NK-92 treated with Interleukin-12 subunit alpha and Interleukin-12 subunit beta, amount 100 ng/mL, for 24 hours (cell line): Measurements from ENCODE around the gene NDUFV1.
A peak's percentile ranks its signal among the peaks of the same experiment; 100 is the strongest.
"Not testable (repeated sequence)": the region's sequence is repeated elsewhere in the genome, so short reads cannot be mapped to it uniquely, and the experiment has no call there.

Source experiments
- DNase-seq: peaks from one replicate; lab custom pipeline; 2025; lab: John Stamatoyannopoulos, UW

Gene NDUFV1

DNA sequence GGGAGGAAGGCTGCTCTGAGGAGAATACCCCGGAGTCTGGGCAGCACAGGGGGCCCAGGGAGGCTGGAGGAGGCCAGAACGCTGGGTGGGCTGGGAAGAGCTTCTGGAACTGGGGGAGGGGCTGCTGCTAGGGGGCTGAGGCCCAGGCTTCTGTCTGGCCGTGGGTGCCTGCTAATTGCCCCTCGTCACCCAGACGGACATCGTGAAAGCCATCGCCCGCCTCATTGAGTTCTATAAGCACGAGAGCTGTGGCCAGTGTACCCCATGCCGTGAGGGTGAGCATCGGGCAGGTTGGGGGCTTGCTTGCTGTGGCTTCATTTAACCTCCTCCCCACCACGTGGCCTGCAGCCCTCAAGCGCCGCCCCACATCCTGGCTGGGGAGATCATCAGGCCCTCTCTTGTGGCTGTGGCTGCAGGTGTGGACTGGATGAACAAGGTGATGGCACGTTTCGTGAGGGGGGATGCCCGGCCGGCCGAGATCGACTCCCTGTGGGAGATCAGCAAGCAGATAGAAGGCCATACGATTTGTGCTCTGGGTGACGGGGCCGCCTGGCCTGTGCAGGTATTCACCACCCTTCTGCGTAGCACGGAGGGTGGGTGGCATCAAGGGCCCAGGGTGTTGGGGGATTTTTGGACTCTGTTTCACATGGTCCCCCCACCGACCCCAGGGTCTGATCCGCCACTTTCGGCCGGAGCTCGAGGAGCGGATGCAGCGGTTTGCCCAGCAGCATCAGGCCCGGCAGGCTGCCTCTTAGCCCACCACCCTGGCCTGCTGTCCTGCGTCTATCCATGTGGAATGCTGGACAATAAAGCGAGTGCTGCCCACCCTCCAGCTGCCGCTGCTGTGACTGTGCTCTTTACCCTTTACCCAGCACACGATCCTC, 5.2 kb downstream of the NDUFV1 start:
- DNase-seq = no peak

- no peak for DNase-seq
Measured at GRCh38 chr11:67612751-67613150, 6.0 kb downstream of the NDUFV1 start.

DNA sequence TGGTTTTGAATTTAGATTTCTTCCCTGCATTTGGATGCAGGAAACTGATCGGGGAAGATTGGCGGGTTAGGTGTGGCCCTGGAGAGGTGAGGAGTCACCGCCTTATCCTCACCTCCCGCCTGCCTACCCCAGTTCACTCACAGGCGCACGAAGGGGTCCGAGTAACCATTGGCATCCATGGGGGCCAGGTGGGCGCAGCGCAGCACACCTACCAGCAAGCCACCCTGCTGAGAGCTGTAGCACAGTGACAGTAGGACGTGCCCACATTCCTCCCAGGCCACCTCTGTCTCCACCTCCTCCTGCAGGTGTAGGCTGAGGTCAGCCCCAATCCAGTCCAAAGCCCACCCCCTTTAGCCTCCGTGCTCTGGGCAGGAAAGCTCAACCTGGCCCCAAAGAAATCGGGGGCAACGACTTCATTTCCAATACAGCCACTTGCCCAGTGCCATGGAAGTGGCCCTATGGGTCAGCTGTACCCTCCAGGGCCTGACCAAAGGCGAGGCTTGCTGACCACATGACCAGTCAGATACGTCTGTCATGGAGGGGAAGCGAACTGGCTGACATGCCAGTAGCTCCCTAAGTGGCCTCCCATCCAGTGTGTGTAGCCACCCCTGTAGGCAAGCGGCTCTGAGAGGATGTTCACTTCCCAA, 6.7 kb downstream of the NDUFV1 start:
- no peak for DNase-seq

- DNase-seq = peak; percentile 66
Measured at GRCh38 chr11:67613960-67614715, 7.4 kb downstream of the NDUFV1 start.

DNA sequence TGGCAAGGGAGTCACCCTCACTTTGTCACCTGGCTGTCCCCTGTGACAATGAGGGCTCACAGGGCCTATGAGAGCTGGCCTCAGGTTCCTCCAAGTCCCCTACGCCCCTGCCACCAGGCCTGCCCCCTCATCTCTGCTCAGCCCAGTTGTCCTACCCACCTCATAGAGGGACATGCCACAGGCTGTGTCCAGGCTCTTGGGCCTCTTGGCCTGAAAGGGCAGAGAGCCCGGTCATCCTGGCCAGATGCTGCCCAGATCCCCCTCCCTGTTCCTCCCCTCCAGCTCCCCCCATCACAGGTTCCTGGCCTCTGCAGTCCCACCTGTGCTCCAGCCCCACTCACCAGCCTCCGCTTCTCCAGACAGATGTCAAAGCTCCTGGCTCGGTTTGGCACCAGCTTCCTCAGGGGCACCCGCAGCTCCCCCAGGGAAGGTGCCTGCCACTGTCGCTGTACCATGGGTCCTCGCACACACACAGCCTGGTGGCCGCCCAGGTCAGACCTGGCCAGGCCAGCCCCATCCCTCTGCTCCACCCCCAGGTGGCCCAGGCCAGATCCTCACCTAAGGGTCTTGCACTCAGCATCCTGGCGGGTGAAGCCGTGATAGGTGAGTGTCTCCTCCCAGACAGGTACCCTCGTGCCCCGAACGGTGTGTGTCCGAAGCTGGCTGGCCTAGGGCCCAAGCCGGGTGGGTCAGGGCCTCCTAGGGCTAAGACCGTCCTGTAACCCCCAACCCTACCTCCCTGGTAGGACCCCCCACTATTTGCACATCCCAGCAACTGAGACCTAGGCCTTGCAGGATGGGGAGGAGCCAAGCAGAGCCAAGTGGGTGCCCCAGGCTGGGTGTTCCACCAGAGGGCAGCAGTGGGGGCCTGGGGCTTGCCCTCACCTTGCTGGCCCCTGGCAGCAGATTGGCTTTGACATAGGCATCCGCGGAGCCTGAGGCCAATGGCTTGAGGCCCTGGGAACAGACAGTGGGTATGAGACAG, 8.3 kb downstream of the NDUFV1 start:
- no peak for DNase-seq

- no peak for DNase-seq
Measured at GRCh38 chr11:67615728-67616430, 9.1 kb downstream of the NDUFV1 start.

DNA sequence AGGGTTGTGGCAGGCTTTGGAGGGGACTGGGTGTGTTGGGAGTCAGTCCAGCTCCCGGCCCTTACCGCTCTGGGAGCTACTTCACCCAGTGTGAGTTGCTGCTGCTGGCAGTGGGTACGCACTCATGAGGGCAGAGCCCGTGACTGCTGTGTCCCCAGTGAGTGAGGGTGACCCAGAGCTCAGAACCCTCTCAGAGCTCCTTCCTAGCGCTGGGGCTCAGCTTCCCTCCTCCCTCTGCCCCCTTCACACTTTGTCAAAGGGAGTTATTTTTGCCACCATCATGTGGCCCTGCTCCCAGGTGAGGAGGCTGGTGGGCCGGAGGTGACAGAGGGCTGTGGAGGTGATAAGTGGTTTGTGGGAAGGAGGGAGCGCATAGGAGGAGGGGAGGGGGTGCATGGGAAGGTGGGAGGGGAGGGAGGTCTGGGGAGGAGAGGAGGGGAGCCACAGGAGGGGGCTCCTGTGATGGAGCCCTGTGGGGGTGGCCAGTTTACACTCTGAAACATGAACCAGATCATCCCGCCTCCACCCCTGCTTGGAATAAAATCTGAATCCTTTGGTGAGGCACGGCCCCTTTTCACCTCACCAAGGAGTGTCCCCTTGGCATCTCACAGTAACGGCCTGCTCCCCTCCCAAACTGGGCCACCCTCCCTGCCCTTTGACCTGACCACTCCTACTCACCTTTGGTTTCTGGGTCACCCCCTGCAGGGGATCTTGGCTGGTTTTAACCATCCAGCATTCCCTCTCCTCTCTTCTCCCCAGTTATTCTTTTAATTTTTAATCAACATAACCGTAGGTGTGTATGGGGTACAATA, 9.9 kb downstream of the NDUFV1 start:
- DNase-seq = no peak

DNA sequence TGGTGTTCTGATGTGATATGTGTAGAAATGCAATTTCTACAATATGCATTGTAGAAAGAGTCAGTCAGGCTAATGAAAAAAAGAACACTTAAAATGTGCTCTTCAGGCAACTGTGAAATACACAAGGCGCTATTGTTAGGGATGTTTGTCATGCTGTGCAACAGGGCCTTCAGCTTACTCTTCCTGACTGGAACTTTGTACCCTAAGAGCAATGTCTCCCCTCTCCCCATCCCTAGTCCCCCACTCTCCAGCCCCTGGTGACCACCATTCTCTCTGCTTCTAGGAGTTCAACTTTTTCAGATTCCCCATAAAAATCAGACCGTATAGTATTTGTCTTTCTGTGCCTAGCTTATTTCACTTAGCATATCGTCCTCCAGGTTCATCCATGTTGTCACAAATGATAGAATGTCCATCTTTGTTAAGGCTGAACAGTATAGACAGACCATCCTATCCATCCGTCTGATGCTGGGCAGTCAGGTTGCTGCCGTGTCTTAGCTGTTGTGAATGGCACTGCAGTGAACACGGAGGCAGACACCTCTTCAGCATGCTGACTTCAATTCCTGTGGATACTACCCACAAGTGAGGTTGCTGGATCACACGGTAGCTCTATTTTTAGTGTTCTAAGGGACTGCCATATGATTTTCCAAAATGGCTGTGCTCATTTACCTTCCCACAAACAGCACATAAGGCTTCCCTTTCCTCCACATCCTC, 10.7 kb downstream of the NDUFV1 start:
- DNase-seq = no peak

DNA sequence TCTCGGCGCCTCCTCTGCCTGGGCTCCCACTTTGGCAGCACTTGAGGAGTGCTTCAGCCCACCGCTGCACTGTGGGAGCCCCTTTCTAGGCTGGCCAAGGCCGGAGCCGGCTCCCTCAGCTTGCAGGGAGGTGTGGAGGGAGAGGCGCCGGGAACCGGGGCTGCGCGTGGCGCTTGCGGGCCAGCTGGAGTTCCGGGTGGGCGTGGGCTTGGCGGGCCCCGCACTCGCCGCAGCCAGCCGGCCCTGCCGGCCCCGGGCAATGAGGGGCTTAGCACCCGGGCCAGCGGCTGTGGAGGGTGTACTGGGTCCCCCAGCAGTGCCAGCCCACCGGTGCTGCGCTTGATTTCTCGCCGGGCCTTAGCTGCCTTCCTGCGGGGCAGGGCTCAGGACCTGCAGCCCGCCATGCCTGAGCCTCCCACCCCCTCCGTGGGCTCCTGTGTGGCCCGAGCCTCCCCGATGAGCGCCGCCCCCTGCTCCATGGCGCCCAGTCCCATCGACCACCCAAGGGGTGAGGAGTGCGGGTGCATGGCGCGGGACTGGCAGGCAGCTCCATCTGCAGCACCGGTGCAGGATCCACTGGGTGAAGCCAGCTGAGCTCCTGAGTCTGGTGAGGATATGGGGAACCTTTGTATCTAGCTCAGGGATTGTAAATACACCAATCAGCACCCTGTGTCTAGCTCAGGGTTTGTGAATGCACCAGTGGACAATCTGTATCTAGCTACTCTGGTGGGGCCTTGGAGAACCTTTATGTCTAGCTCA, 12.3 kb downstream of the NDUFV1 start:
- DNase-seq = not testable (repeated sequence)

- not testable (repeated sequence) for DNase-seq
Measured at GRCh38 chr11:67619683-67620618, 13.2 kb downstream of the NDUFV1 start.

GRCh38 chr11:67620621-67621020, 13.9 kb downstream of the NDUFV1 start:
- not testable (repeated sequence) for DNase-seq

DNA sequence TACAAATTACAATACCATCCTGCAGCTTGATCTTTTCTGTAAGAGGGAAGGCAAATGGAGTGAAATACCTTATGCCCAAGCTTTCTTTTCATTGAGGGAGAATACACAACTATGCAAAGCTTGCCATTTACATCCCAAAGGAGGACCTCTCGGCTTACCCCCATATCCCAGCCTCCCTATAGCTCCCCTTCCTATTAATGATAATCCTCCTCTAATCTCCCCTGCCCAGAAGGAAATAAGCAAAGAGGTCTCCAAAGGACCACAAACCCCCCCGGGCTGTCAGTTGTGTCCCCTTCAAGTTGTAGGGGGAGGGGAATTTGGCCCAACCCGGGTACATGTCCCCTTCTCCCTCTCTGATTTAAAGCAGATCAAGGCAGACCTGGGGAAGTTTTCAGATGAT, 15.2 kb downstream of the NDUFV1 start:
- not testable (repeated sequence) for DNase-seq

DNA sequence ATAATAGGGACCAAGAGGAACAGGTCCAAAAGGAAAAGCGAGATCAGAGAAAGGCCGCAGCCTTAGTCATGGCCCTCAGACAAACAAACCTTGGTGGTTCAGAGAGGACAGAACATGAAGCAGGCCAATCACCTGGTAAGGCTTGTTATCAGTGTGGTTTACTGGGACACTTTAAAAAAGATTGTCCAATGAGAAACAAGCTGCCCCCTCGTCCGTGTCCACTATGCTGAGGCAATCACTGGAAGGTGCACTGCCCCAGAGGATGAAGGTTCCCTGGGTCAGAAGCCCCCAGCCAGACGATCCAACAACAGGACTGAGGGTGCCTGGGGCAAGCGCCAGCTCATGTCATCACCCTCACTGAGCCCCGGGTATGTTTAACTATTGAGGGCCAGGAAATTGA, 16.2 kb downstream of the NDUFV1 start:
- not testable (repeated sequence) for DNase-seq

- DNase-seq = not testable (repeated sequence)
Measured at GRCh38 chr11:67623795-67624194, 17.1 kb downstream of the NDUFV1 start.

- not testable (repeated sequence) for DNase-seq
Measured at GRCh38 chr11:67626131-67626833, 19.5 kb downstream of the NDUFV1 start.

DNA sequence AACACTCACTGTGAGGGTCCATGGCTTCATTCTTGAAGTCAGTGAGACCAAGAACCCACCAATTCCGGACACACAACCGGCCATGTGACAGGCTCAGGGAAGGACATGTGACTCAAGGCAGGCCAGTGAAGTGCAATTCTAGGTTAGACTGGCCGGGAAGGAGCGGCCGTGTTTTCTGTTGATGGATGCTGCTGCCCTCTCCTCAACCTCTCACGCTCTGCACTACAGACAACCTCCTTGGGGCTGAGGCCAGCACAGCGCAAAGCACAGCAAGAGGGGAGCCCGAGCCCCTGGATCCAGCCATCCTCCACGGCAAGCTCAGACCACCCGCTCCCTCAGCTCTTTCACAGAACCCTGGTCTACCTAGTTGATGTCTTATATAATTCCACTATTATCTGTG, 20.2 kb downstream of the NDUFV1 start:
- no peak for DNase-seq

DNA sequence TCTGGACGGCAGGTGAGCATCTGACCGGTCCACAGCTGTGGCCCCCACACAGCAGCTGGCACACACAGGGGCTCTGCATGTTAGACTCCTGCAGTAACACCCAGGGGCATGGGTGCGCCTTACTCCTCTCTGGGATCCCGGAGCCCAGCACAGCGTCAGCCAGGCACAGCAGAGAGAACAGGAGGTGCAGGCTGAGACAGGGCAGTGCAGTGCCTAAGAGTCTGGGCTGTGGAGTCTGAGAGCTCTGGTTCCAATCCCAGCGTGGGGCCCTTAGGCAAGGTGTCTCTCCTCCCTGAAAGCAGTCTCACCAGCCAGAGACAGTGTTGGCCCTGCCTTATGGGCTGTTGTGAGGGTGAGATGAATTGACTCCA, 20.7 kb downstream of the NDUFV1 start:
- no peak for DNase-seq
